VCaP (cell line): ENCODE results near the gene CTNNA2.
A peak's percentile ranks its signal among the peaks of the same experiment; 100 is the strongest.

ENCODE experiments used
- H3K27ac ChIP-seq: fragments of 450-650 bp; 2 replicates; pipeline ENCODE4 v1.5.1; 2017
- CTCF ChIP-seq: fragments of 450-650 bp; conservative IDR thresholded peaks from 2 replicates; pipeline ENCODE4 v1.5.1; 2017; ENCODE audit warnings: mild to moderate bottlenecking, moderate library complexity

CTNNA2 gene

GRCh38 chr2:79977792-79978191 lies 464.9 kb downstream of the CTNNA2 start:
- no peak overlapping the region for H3K27ac ChIP-seq

GRCh38 chr2:79980116-79980515 lies 467.3 kb downstream of the CTNNA2 start:
- no peak overlapping the region for H3K27ac ChIP-seq
- no peak for TF ChIP-seq CTCF

More at GRCh38 chr2:79977792-79978191, 464.9 kb downstream of the CTNNA2 start:
- TF ChIP-seq CTCF = no peak

GRCh38 chr2:79980816-79981215 lies 468.0 kb downstream of the CTNNA2 start:
- TF ChIP-seq CTCF = no peak
- no peak overlapping the region for H3K27ac ChIP-seq

- no peak for TF ChIP-seq CTCF
- no peak overlapping the region for H3K27ac ChIP-seq
Measured at GRCh38 chr2:79981316-79981715, 468.5 kb downstream of the CTNNA2 start.

- TF ChIP-seq CTCF = peak; percentile 76
- no peak overlapping the region for H3K27ac ChIP-seq
Measured at GRCh38 chr2:79982445-79982844, 469.6 kb downstream of the CTNNA2 start.

- no peak overlapping the region for H3K27ac ChIP-seq
- TF ChIP-seq CTCF = no peak
Measured at GRCh38 chr2:79984476-79984875, 471.6 kb downstream of the CTNNA2 start.

GRCh38 chr2:79985145-79985544 lies 472.3 kb downstream of the CTNNA2 start:
- no peak for TF ChIP-seq CTCF
- H3K27ac ChIP-seq = no peak overlapping the region

GRCh38 chr2:79985571-79985970 lies 472.7 kb downstream of the CTNNA2 start:
- H3K27ac ChIP-seq = no peak overlapping the region
- no peak for TF ChIP-seq CTCF
